Fibroblast of the aortic adventitia (primary cell): ENCODE measurements around the gene COX4I1. TPM values are rescaled to one million over a fixed set of nuclear protein-coding genes. Genes with fewer than 3 reads are reported as not detected.
"Not testable (repeated sequence)": the region's sequence is repeated elsewhere in the genome, so short reads cannot be mapped to it uniquely, and the experiment has no call there.

Source experiments
- DNase-seq: peaks from one replicate; pipeline ENCODE4 v3.0.0-alpha.2; 2010; ENCODE audit warnings: low read depth
- H3K4me3 ChIP-seq: 2 replicates; pipeline ENCODE4 v1.5.1; 2011; ENCODE audit warnings: low read depth, mild to moderate bottlenecking, control low read depth, low read length, moderate library complexity
- CTCF ChIP-seq: IDR thresholded peaks from 2 replicates; pipeline ENCODE4 v1.5.1; 2011; ENCODE audit warnings: mild to moderate bottlenecking, low read length, control low read depth, inconsistent platforms; ENCODE audit not compliant: insufficient read depth
- total RNA-seq: library from RNA; depleted of rRNA; stranded (reverse); fragments of >200 nt; gene quantifications from 2 replicates; pipeline ENCODE4 v1.2.3, GENCODE V29; 2012; ENCODE audit warnings: low replicate concordance

COX4I1 gene
- total RNA-seq, 1 donor, result 421 TPM

GRCh38 chr16:85835227-85835751, 35.8 kb downstream of the COX4I1 start:
- DNase-seq, result no peak
- H3K4me3 ChIP-seq, result no peak overlapping the region
- TF ChIP-seq CTCF, result no peak

DNA sequence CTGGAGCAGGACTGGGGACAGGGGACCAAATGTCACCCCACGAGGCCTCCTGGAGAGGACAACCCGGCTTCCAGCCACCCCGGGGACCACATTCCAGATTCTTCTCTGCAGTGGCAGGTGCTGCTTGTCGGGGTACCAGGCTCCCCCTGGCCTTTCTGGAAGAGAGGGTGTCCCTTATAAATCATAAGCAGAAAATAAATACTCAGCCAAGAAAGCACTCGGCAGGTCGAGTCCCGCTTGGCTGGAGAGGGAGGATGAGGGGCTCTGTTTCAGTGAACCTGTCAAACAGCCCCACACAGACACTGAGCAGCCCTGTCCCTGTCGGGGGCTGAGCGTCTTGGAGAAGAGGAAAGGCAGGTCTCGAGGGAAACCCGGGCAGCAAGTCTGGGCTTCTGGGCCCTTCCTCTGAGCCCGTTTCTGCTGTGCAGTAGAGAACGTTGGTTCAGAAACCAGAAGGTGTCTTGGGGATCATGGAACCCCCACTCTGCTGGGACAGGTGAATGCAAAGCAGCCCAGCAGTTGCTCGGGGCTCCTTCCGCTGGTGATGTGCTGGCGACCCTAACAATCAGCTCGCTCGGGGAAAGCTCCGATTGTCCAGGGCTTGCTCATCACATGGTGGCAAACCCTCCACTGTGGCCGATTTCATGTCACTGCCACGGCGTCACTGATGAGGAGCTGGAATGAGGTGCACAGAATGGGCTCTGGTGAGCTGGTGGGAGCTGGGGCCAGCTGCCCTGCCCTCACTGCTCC, 36.6 kb downstream of the COX4I1 start:
- no peak overlapping the region for H3K4me3 ChIP-seq
- no peak for DNase-seq
- no peak for TF ChIP-seq CTCF

DNA sequence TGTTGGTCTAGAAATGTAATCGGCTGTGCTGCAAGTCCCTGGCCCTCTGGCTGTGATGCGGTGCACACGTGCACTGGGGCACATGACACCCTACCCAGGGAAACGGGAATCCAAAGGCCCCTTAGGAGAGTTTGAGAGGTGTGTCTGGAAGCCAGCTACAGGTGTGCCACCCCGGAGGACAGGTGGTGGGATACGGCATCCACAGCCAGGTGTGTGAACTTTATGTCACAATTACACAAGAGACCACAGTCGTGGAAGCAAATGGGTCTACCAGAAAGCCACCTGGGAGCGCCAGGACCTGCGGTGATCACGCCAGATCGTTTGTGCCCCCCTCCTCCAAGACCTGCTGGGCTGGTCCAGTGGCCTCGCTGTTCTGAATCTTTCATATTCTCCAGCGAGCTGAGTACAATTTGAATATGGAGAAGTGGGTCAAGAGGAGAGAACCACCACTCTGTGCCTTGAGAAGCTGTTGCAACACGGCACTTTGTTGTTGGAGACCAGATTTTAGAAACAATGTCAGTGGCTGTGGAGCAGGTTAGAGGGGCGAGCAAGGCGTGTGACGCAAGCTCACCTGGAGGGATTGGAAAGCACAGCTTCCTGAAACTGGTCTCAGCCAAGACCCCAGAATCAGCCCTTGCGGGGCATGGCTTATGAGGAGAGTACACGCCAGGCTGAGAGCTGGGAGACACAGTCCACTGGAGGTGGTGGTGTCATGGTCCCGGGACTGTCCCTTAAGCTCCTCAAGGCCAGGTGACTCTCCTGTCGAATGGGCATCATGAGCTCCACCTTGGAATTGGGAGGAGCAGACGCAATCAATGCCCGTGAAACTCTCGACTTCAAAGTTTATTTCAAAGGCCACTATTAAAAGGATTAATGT, 37.4 kb downstream of the COX4I1 start:
- no peak for DNase-seq
- TF ChIP-seq CTCF, result no peak
- no peak overlapping the region for H3K4me3 ChIP-seq

DNA sequence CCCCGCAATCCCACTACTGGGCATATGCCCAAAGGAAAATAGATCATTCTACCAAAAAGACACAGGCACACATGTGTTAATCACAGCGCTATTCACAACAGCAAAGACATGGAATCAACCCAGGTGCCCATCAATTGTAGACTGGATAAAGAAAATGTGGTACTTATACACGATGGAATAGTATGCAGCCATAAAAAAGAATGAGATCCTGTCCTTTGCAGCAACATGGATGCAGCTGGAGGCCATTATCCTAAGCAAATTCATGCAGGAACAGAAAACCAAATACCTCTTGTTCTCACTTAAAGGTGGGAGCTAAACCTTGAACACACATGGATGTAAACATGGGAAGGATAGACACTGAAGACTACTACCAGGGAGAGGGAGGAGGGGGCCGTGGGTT, 38.2 kb downstream of the COX4I1 start:
- DNase-seq, H3K4me3 ChIP-seq: not testable (repeated sequence)

DNA sequence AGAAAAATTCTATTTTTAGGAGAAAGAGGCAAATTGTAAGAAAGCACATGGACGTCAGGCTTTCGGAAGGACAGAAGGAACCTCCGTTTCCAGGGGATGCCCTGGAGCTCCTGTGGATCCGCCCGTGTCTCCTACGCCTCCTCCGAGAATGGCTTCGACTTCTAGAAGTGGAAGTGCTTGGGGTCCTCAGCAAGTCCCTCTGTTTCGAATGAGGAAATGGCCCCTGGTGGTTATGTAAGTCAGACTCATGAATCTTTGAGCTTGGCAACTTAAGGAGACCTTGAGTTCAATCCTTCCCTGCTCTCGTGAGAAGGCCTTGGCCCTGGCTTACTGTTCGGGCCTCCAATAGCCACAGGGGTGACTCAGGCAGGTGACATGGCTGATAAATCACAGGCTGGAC, 38.9 kb downstream of the COX4I1 start:
- no peak overlapping the region for H3K4me3 ChIP-seq
- TF ChIP-seq CTCF, result no peak
- no peak for DNase-seq

GRCh38 chr16:85838876-85839585, 39.5 kb downstream of the COX4I1 start:
- no peak for DNase-seq
- TF ChIP-seq CTCF, result no peak
- no peak overlapping the region for H3K4me3 ChIP-seq
